ENCODE measurements around the gene SLC39A7. TPM values are rescaled to one million over a fixed set of nuclear protein-coding genes. Genes with fewer than 3 reads are reported as not detected.

The SLC39A7 gene
- total and polyA plus RNA-seq, 2 of the 4 experiments (the other 2 are of a cell fraction), result 135 to 208 TPM

DNA sequence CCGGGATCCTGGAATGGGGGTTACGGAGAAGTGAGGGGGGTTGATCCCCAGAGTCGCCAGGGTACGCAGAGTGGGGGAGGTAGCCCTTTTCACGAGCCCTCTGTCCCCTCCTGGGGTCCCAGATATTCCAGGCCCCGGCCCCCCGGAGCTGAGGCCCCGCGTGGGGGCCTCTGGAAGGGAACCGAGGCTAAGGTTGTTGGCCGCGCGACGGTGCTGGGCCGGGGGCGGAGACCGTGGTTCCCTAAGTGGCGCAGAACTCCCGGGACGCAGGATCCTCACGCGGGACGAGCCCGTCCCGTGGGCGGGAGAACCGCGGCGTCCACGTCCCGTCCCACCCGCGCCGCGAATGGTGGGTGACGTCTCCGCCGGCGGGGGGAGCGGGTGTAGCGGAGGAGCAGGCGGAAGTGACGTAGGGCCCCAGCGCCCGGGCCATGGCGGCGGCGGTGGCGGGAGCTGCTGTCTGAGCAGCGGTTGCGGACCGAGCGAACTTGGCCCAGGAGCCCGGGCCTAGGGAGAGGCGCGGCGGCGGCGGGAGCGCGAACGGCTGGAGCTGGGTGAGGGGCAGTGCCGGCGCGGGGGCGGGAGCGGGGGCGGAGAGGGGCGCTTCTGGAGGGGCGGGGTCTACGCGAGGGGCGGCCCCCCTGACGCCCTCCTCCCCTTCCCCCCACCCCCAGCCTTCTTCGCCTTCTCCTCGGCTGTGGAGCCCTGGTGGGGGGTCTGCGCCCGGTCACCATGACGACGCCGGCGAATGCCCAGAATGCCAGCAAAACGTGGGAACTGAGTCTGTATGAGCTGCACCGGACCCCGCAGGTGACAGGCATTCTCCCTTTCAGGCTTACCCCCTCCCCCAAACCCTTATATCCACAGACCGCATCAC, 7.7 kb downstream of the SLC39A7 start, which contains the start of gene RING1:
Gene RING1, plus strand, starts transcription at position 410 of the 877 bp plus-strand sequence. Its CDS starts 323 bp downstream, at position 733.
- BruUV-seq (replicated peaks), result no TSS peak
- 0% methylated on average over 34 of the region's 86 CpGs; no CpG with 5 or more reads in 1 of the 2 experiments for WGBS, 2 experiments (ENCODE audit: extremely low coverage in 2 of 2, insufficient read length in 1 of 2)
- Histone ChIP-seq H3K23ac (ENCODE audit: low read depth, low read length) (peak within 1 kb of the TSS; percentile 99), H3K4me3 (ENCODE audit: insufficient read depth, low read depth, low read length) (peak within 1 kb of the TSS; percentile 90), H3K79me1 (ENCODE audit: low read depth in 1 of 2, low read length in 2 of 2) (peaks cover 10 to 61% of the 10 kb centered on the region in 2 experiments), H2AFZ (replicated peaks; ENCODE audit: low read length, poor library complexity) (peak within 1 kb of the TSS; percentile 95), H3K27ac (ENCODE audit: insufficient read depth, low read length) (peak within 1 kb of the TSS; percentile 94), H3K9ac (ENCODE audit: low read depth, low read length) (peak within 1 kb of the TSS; percentile 96), H2BK120ac (ENCODE audit: low read depth, low read length) (peak within 1 kb of the TSS; percentile 64; the same call in 1 of the 2 replicates), H4K20me1 (ENCODE audit: insufficient read depth, low read length) (peaks cover 8% of the 10 kb centered on the region; the same call in 1 of the 2 replicates), H2AK5ac (ENCODE audit: low read depth, low read length) (peak within 1 kb of the TSS; percentile 91), H3K4me2 (ENCODE audit: low read depth, low read length) (peak within 1 kb of the TSS; percentile 97), H4K5ac (ENCODE audit: low read depth, low read length) (peak within 1 kb of the TSS; percentile 94), H2BK15ac (ENCODE audit: low read depth, low read length) (peak within 1 kb of the TSS; percentile 84; the same call in 2 of the 3 replicates), H4K8ac (ENCODE audit: low read depth in 2 of 2, low read length in 2 of 2) (peak within 1 kb of the TSS; percentile 90 to 100), H3K14ac (replicated peaks; ENCODE audit: low read depth, low read length) (peak within 1 kb of the TSS; percentile 98), H3K9me1 (ENCODE audit: insufficient read depth, low read length) (peaks cover 21% of the 10 kb centered on the region), H3K18ac (ENCODE audit: low read depth, low read length) (peak within 1 kb of the TSS; percentile 72), H4K91ac (ENCODE audit: insufficient read depth, low read depth, low read length) (peak within 1 kb of the TSS; percentile 84), H2BK20ac (ENCODE audit: low read depth, low read length) (peak within 1 kb of the TSS; percentile 29; the same call in 1 of the 2 replicates), H3K9me3 (ENCODE audit: control insufficient read depth, insufficient read depth, low read length) (no peaks in the 10 kb centered on the region), H2BK5ac (ENCODE audit: low read depth, low read length, poor library complexity, severe bottlenecking) (peak within 1 kb of the TSS; percentile 80), H3K36me3 (ENCODE audit: control insufficient read depth, insufficient read depth, low read length) (peaks cover 28% of the 10 kb centered on the region), H3K4me1 (ENCODE audit: control insufficient read depth, insufficient read depth, low read length) (peaks cover 25% of the 10 kb centered on the region), H2AK9ac (replicated peaks; ENCODE audit: low read depth, low read length, poor library complexity) (peak within 1 kb of the TSS; percentile 95), H3K56ac (ENCODE audit: extremely low read depth, insufficient read depth, low read length) (peak within 1 kb of the TSS; percentile 90), H3K4ac (ENCODE audit: low read depth, low read length) (peak within 1 kb of the TSS; percentile 97), H3K27me3 (ENCODE audit: control insufficient read depth, insufficient read depth, low read length) (no peaks in the 10 kb centered on the region)
- dilution Hi-C loops (cut with HindIII; ENCODE audit: low sequenced_read_pairs, unreplicated experiment) (no loop called here), intact Hi-C loops (cut with micrococcal nuclease) (loop anchor here (2.0 kb wide), 1 partner anchor 202 kb away; the partner anchor contains the start of gene PHF1), in situ Hi-C loops (cut with MboI; ENCODE audit: low sequenced_read_pairs) (no loop called here)
- ATAC-seq (ENCODE audit: low read depth) (peak; percentile 58), DNase-seq (peak; percentile 67)
- ChIA-PET CTCF (no interaction called here), POLR2A (ENCODE audit: unreplicated experiment) (interaction anchor here (0.6 to 1.3 kb wide), 3 partner anchors 64 to 256 kb away, joined by 3 to 6 read pairs (median 5); partner anchors contain the start of genes HLA-DMA, RPS18 and VPS52)
- TF ChIP-seq MXI1 (IDR thresholded peaks at IDR 0.05; ENCODE audit: borderline replicate concordance, low read depth, low read length), result 0 out of 2 replicates have a peak, but pooled peaks have one; percentile 37
- no peak for TF ChIP-seq BHLHE40 (IDR thresholded peaks at IDR 0.05; ENCODE audit: low read depth, low read length)
- peak; percentile 92 for TF ChIP-seq MAZ (IDR thresholded peaks at IDR 0.05; ENCODE audit: borderline replicate concordance, low read depth, low read length)
- TF ChIP-seq FOS (IDR thresholded peaks at IDR 0.05; ENCODE audit: low read depth, low read length), result no peak
- TF ChIP-seq CHD1 (IDR thresholded peaks at IDR 0.05; ENCODE audit: low read depth, low read length), result no peak
- TF ChIP-seq, protein P1, sequence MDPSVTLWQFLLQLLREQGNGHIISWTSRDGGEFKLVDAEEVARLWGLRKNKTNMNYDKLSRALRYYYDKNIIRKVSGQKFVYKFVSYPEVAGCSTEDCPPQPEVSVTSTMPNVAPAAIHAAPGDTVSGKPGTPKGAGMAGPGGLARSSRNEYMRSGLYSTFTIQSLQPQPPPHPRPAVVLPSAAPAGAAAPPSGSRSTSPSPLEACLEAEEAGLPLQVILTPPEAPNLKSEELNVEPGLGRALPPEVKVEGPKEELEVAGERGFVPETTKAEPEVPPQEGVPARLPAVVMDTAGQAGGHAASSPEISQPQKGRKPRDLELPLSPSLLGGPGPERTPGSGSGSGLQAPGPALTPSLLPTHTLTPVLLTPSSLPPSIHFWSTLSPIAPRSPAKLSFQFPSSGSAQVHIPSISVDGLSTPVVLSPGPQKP (IDR thresholded peaks at IDR 0.05; ENCODE audit: borderline replicate concordance, low read depth, low read length), result no peak
- TF ChIP-seq SMC3 (IDR thresholded peaks at IDR 0.05; ENCODE audit: low read depth, low read length), result no peak
- TF ChIP-seq, protein P2, sequence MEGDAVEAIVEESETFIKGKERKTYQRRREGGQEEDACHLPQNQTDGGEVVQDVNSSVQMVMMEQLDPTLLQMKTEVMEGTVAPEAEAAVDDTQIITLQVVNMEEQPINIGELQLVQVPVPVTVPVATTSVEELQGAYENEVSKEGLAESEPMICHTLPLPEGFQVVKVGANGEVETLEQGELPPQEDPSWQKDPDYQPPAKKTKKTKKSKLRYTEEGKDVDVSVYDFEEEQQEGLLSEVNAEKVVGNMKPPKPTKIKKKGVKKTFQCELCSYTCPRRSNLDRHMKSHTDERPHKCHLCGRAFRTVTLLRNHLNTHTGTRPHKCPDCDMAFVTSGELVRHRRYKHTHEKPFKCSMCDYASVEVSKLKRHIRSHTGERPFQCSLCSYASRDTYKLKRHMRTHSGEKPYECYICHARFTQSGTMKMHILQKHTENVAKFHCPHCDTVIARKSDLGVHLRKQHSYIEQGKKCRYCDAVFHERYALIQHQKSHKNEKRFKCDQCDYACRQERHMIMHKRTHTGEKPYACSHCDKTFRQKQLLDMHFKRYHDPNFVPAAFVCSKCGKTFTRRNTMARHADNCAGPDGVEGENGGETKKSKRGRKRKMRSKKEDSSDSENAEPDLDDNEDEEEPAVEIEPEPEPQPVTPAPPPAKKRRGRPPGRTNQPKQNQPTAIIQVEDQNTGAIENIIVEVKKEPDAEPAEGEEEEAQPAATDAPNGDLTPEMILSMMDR (conservative IDR thresholded peaks at IDR 0.05; ENCODE audit: low read depth, low read length), result no peak
- TF ChIP-seq POLR2A (IDR thresholded peaks at IDR 0.05; ENCODE audit: low read depth, low read length), result peak; percentile 86

Data from IMR-90 (cell line).